ENCODE results near the gene CANX.

GRCh38 chr5:179777456-179777855 lies 78.7 kb downstream of the CANX start:
- TF ChIP-seq POLR2A (IDR thresholded peaks at IDR 0.05), result no peak
- TF ChIP-seq CTCF (IDR thresholded peaks at IDR 0.05), result no peak

Measured in testis (tissue), 2 donors.